GM12874 (cell line): Measurements from ENCODE around the gene PRRT1B.

Experiments used
- TF ChIP-seq, protein P1 (sequence below): IDR thresholded peaks from 2 replicates; pipeline ENCODE4 v1.5.1; 2011; ENCODE audit warnings: low read depth, mild to moderate bottlenecking, control low read depth, low read length, moderate library complexity; ENCODE audit not compliant: insufficient read depth

The PRRT1B gene

DNA sequence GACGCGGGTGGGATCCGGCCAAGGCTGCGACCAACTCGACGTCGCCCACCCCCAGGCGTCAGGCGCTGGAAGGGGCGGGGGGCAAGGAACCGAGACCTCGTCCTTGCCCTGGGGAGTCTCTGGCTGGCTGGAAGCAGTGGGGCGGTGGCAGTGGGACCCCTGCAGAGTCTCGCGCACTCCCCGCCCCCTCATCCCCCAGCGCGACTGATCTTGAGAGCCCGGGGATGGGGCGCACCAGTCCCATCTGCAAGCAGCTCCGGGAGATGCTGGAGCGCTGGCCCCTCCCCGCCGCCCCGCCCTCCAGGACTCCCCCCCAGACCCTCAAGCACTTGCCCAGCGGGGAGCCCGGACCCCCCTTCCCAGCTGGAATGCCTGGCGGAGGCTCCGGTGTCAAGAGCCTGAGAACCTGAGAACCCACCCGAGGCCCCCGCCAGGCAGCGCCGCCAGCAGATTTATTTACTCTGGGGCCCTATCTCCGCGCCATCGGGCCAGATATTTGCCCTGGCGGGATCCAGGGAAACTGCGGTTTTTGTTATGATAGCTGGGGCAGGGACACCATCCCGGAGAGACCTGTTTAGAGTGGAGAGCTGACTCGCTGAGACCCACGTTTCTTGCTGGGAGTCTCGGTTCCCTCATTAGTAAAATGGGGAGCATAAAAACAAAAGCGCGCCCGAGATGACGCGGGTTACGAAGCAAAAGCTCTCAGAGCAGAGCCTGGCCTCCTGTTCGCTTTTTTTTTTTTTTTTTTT, 1.2 kb downstream of the PRRT1B start:
- TF ChIP-seq, protein P1, sequence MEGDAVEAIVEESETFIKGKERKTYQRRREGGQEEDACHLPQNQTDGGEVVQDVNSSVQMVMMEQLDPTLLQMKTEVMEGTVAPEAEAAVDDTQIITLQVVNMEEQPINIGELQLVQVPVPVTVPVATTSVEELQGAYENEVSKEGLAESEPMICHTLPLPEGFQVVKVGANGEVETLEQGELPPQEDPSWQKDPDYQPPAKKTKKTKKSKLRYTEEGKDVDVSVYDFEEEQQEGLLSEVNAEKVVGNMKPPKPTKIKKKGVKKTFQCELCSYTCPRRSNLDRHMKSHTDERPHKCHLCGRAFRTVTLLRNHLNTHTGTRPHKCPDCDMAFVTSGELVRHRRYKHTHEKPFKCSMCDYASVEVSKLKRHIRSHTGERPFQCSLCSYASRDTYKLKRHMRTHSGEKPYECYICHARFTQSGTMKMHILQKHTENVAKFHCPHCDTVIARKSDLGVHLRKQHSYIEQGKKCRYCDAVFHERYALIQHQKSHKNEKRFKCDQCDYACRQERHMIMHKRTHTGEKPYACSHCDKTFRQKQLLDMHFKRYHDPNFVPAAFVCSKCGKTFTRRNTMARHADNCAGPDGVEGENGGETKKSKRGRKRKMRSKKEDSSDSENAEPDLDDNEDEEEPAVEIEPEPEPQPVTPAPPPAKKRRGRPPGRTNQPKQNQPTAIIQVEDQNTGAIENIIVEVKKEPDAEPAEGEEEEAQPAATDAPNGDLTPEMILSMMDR, result no peak

DNA sequence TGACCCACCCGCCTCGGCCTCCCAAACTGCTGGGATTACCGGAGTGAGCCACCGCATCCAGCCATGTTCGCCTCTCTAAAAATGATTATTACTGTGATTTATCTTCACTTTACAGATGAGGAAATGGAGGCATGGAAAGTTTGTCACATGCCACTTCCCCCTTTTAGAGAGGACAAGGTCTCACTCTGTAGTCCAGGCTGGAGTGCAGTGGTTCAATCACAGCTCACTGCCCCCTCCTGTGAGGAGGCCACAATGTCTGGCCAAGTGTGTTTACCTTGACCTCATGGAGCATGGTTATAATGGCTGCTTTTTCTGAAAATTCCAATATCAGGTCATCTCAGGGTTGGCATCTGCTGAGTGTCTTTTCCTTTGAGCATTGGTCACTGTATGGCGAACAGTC, 6.7 kb downstream of the PRRT1B start:
- TF ChIP-seq, protein P1, result no peak

DNA sequence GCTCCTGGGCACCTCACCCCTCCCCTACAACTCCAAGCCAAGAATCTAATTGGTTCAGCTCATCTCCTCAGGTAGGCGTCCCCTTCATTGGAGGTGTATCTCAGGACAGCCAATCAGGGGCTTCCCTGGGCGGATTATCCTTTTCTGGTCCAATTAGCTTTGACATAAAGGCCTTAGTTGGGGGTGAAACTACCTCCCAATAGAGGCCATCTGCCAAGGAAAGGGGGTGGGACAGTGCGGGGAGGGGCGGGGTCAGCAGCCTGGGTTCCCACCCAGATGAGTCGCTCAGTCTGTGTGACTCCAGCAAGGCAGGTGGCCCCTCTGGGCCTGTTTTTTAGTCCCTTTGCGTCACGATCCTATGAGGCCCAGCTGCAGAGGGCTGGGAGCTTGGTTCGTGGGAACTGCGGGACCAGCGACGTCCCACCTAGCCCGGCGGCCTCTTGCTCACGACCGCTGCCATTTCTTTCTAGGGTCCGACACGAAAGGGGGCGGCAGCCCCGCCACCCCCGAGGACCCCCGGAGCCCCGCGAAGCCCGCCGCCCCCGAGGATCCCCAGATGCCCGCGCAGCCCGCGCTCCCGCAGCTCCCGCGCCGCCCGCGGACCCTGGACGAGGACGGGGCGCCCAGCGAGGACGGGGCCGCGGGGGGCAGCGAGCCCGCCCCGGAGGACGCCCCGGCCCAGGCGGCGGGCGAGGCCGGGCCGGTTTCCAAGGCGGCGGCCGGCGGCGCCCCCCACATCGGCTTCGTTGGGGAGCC, 8.9 kb downstream of the PRRT1B start:
- TF ChIP-seq, protein P1, result no peak

DNA sequence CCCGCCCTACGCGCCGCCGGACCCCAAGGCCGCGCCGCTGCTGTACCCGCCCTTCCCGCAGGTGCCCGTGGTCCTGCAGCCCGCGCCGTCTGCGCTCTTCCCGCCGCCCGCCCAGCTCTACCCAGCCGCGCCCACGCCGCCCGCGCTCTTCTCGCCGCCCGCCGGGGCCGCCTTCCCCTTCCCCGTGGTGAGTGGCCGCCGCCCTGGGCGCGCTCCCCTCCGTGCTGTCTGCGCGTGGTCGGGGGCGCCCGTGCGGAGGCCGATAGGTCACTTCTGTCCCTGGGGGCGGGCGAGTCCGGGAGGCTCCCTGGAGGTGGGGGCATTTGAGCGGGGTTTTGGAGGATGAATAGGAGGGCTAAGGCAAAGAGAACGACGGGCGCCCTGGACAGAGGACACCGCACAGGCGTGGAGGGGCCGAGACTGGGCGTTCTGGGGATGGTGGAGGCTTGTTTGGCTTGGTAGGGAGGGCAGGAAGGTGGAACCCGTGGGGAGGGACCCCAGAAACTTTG, 9.6 kb downstream of the PRRT1B start:
- TF ChIP-seq, protein P1, result no peak

DNA sequence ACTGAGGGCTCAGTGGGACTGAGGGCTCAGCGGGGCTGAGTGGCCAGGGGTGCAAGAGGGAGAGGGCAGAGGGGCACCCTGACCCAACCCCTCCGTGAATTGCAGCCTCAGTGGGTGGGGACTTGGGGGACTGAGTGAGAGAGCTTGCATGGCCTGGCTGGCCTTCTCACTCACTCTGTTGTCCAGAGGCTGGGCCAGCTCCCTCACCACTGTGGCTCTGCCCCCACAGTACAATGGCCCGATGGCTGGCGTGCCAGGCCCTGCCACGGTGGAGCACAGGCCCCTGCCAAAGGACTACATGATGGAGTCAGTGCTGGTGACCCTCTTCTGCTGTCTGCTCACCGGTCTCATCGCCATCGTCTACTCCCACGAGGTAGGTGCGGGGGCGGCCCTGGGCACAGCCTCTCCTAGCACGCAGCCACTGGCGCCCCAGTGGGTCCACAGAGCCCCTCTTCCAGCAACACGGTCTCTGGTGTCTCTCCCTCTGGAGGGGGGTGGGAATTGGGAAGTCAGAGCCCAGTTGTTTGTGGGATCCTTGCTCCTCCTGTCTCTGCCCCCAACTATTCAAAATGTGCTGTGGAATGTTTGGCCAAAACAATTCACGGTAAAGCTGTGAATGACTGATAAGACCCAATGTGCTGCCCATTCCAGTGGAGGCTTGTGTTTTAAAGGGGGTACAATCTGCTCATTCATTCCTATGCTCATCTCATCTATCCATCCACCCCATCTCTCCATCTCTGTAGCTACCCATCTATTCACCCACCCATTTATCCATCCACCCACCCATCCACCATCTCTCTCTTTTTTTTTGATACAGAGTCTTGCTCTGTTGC, 10.7 kb downstream of the PRRT1B start:
- TF ChIP-seq, protein P1, result no peak

DNA sequence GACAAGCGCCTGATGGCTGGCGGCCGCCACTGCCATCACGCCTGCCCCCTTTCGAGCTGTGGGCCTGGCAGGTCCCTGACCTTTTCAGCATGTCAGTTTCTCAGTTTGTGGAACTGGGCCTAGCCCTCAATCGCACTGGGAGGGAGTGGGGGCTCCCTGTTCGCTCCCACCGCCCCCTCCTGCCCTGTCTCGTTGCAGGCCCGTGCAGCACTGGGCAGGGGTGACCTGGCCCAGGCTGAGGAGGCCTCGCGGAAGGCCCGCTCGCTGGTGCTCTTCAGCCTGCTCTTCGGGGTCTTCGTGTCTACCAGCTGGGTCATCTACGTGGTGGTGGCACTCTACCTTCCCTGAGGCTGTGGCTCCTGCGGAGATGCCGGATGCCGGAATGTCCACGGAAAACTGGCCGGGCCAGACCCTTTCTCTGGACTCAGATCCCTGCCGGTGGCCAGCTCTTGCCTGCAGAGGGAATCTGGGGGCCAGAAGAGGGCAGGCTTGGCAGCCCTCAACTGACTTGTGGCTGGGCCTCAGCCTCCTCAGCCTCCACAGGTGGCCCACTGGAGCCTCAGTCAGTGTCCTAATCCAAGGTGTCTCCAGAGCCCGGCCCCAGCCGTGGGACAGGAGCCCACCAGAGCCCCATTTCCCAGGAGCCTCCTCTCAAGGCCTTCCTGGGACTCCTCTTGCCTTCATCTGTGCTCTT, 12.7 kb downstream of the PRRT1B start:
- TF ChIP-seq, protein P1, result no peak
